ENCODE results near the gene CANT1.

Gene CANT1

GRCh38 chr17:79020631-79021301 is 11.2 kb upstream of the CANT1 start:
- no peak overlapping the region for H3K4me3 ChIP-seq (ENCODE audit: low read depth, low read length)

GRCh38 chr17:79019632-79020584 is 10.3 kb upstream of the CANT1 start:
- H3K9ac ChIP-seq (ENCODE audit: low read length), result no peak overlapping the region
- no peak overlapping the region for H2AK5ac ChIP-seq (ENCODE audit: low read length)
- H4K12ac ChIP-seq (ENCODE audit: low read depth, low read length), result peak overlapping the region; percentile 4
- H2BK12ac ChIP-seq (ENCODE audit: low read length), result peak overlapping the region; percentile 10
- no peak overlapping the region for H3K4me3 ChIP-seq (ENCODE audit: low read depth, low read length)
- peak overlapping the region; percentile 5 for H3K27ac ChIP-seq (ENCODE audit: low read depth, low read length)
- H3K79me2 ChIP-seq (ENCODE audit: control insufficient read depth, insufficient read depth, low read length, poor library complexity), result peaks cover 2% of the 10 kb centered on the region
- peaks cover 26% of the 10 kb centered on the region for H3K79me1 ChIP-seq (ENCODE audit: low read length)
- H3K14ac ChIP-seq (ENCODE audit: low read length), result peak overlapping the region; percentile 52
- H2BK120ac ChIP-seq (ENCODE audit: insufficient read depth, low read length, poor library complexity), result peak overlapping the region; percentile 21
- peaks cover 19 to 20% of the 10 kb centered on the region in 2 experiments for H3K4me1 ChIP-seq (ENCODE audit: control insufficient read depth in 1 of 2, insufficient read depth in 2 of 2, low read length in 2 of 2)
- no CpG with 5 or more reads among the region's 19 CpGs for WGBS (ENCODE audit: extremely low coverage, insufficient coverage, insufficient read length)
- H4K8ac ChIP-seq (ENCODE audit: low read depth, low read length), result peak overlapping the region; percentile 17
- no peak overlapping the region for H3K4ac ChIP-seq (ENCODE audit: low read depth, low read length)
- DNase-seq, result peak; percentile 47 to 67
- no peak overlapping the region for H3K4me2 ChIP-seq (ENCODE audit: low read length)
- H3K9me3 ChIP-seq (ENCODE audit: insufficient read depth, low read depth, low read length), result no peaks in the 10 kb centered on the region
- no peak overlapping the region for H3K23ac ChIP-seq (ENCODE audit: low read length)
- H3K36me3 ChIP-seq (ENCODE audit: control insufficient read depth in 1 of 2, insufficient read depth in 2 of 2, low read length in 2 of 2), result no peaks in the 10 kb centered on the region
- H4K91ac ChIP-seq (ENCODE audit: low read depth, low read length), result peak overlapping the region; percentile 72
- H2AFZ ChIP-seq (ENCODE audit: insufficient read depth, low read length, poor library complexity), result peak overlapping the region; percentile 56
- peak overlapping the region; percentile 14 for H3K18ac ChIP-seq (ENCODE audit: low read length)
- peak overlapping the region; percentile 24 for H2BK5ac ChIP-seq (ENCODE audit: low read depth, low read length, poor library complexity)
- peaks cover 7% of the 10 kb centered on the region for H3K27me3 ChIP-seq (ENCODE audit: insufficient read depth, low read length)

More at GRCh38 chr17:79020631-79021301, 11.2 kb upstream of the CANT1 start:
- peaks cover 13% of the 10 kb centered on the region for H3K27me3 ChIP-seq (ENCODE audit: insufficient read depth, low read length)
- WGBS (ENCODE audit: extremely low coverage, insufficient coverage, insufficient read length), result no CpG with 5 or more reads among the region's 2 CpGs
- peaks cover 2% of the 10 kb centered on the region for H3K79me2 ChIP-seq (ENCODE audit: control insufficient read depth, insufficient read depth, low read length, poor library complexity)
- H3K9ac ChIP-seq (ENCODE audit: low read length), result no peak overlapping the region
- H4K12ac ChIP-seq (ENCODE audit: low read depth, low read length), result no peak overlapping the region
- peak overlapping the region; percentile 22 for H3K27ac ChIP-seq (ENCODE audit: low read depth, low read length)
- H3K14ac ChIP-seq (ENCODE audit: low read length), result no peak overlapping the region
- H2BK12ac ChIP-seq (ENCODE audit: low read length), result no peak overlapping the region
- no peak overlapping the region for H2BK5ac ChIP-seq (ENCODE audit: low read depth, low read length, poor library complexity)
- H3K18ac ChIP-seq (ENCODE audit: low read length), result no peak overlapping the region
- H4K8ac ChIP-seq (ENCODE audit: low read depth, low read length), result no peak overlapping the region
- peaks cover 26% of the 10 kb centered on the region for H3K79me1 ChIP-seq (ENCODE audit: low read length)
- H2AFZ ChIP-seq (ENCODE audit: insufficient read depth, low read length, poor library complexity), result no peak overlapping the region
- H2BK120ac ChIP-seq (ENCODE audit: insufficient read depth, low read length, poor library complexity), result peak overlapping the region; percentile 20
- no peak overlapping the region for H3K4ac ChIP-seq (ENCODE audit: low read depth, low read length)
- H3K23ac ChIP-seq (ENCODE audit: low read length), result no peak overlapping the region
- no peak overlapping the region for H3K4me2 ChIP-seq (ENCODE audit: low read length)
- peak overlapping the region; percentile 65 for H2AK5ac ChIP-seq (ENCODE audit: low read length)
- H4K91ac ChIP-seq (ENCODE audit: low read depth, low read length), result peak overlapping the region; percentile 45
- no peaks in the 10 kb centered on the region for H3K9me3 ChIP-seq (ENCODE audit: insufficient read depth, low read depth, low read length)
- DNase-seq, result peak; percentile 41 to 72
- H3K4me1 ChIP-seq (ENCODE audit: control insufficient read depth in 1 of 2, insufficient read depth in 2 of 2, low read length in 2 of 2), result peaks cover 20 to 21% of the 10 kb centered on the region in 2 experiments
- no peaks in the 10 kb centered on the region for H3K36me3 ChIP-seq (ENCODE audit: control insufficient read depth in 1 of 2, insufficient read depth in 2 of 2, low read length in 2 of 2)

- no peak for DNase-seq
- no peak overlapping the region for H4K12ac ChIP-seq (ENCODE audit: low read depth, low read length)
- H3K79me2 ChIP-seq (ENCODE audit: control insufficient read depth, insufficient read depth, low read length, poor library complexity), result no peaks in the 10 kb centered on the region
- peaks cover 21% of the 10 kb centered on the region for H3K79me1 ChIP-seq (ENCODE audit: low read length)
- H2BK120ac ChIP-seq (ENCODE audit: insufficient read depth, low read length, poor library complexity), result no peak overlapping the region
- H3K4me3 ChIP-seq (ENCODE audit: low read depth, low read length), result no peak overlapping the region
- peaks cover 14 to 16% of the 10 kb centered on the region in 2 experiments for H3K4me1 ChIP-seq (ENCODE audit: control insufficient read depth in 1 of 2, insufficient read depth in 2 of 2, low read length in 2 of 2)
- H2AFZ ChIP-seq (ENCODE audit: insufficient read depth, low read length, poor library complexity), result no peak overlapping the region
- H3K27me3 ChIP-seq (ENCODE audit: insufficient read depth, low read length), result peaks cover 5% of the 10 kb centered on the region
- no peak overlapping the region for H2BK12ac ChIP-seq (ENCODE audit: low read length)
- no peaks in the 10 kb centered on the region for H3K36me3 ChIP-seq (ENCODE audit: control insufficient read depth in 1 of 2, insufficient read depth in 2 of 2, low read length in 2 of 2)
- no peak overlapping the region for H2BK5ac ChIP-seq (ENCODE audit: low read depth, low read length, poor library complexity)
- no peak overlapping the region for H2AK5ac ChIP-seq (ENCODE audit: low read length)
- H3K23ac ChIP-seq (ENCODE audit: low read length), result no peak overlapping the region
- H4K8ac ChIP-seq (ENCODE audit: low read depth, low read length), result no peak overlapping the region
- H3K14ac ChIP-seq (ENCODE audit: low read length), result no peak overlapping the region
- no peak overlapping the region for H3K27ac ChIP-seq (ENCODE audit: low read depth, low read length)
- no CpG with 5 or more reads among the region's 2 CpGs for WGBS (ENCODE audit: extremely low coverage, insufficient coverage, insufficient read length)
- H3K4me2 ChIP-seq (ENCODE audit: low read length), result no peak overlapping the region
- no peak overlapping the region for H3K9ac ChIP-seq (ENCODE audit: low read length)
- H3K4ac ChIP-seq (ENCODE audit: low read depth, low read length), result no peak overlapping the region
- no peak overlapping the region for H4K91ac ChIP-seq (ENCODE audit: low read depth, low read length)
- no peak overlapping the region for H3K18ac ChIP-seq (ENCODE audit: low read length)
- H3K9me3 ChIP-seq (ENCODE audit: insufficient read depth, low read depth, low read length), result no peaks in the 10 kb centered on the region
These were observed 9.7 kb upstream of the CANT1 start for GRCh38 chr17:79019261-79019631.

- no peak overlapping the region for H4K12ac ChIP-seq (ENCODE audit: low read depth, low read length)
- peak overlapping the region; percentile 74 for H2BK5ac ChIP-seq (ENCODE audit: low read depth, low read length, poor library complexity)
- WGBS (ENCODE audit: extremely low coverage, insufficient coverage, insufficient read length), result no CpG with 5 or more reads among the region's 3 CpGs
- no peak overlapping the region for H2AFZ ChIP-seq (ENCODE audit: insufficient read depth, low read length, poor library complexity)
- peak overlapping the region; percentile 90 for H2BK12ac ChIP-seq (ENCODE audit: low read length)
- peak overlapping the region; percentile 28 for H3K4ac ChIP-seq (ENCODE audit: low read depth, low read length)
- no peaks in the 10 kb centered on the region for H3K79me2 ChIP-seq (ENCODE audit: control insufficient read depth, insufficient read depth, low read length, poor library complexity)
- no peak overlapping the region for H3K4me3 ChIP-seq (ENCODE audit: low read depth, low read length)
- H4K91ac ChIP-seq (ENCODE audit: low read depth, low read length), result peak overlapping the region; percentile 73
- peak overlapping the region; percentile 66 for H3K27ac ChIP-seq (ENCODE audit: low read depth, low read length)
- H3K79me1 ChIP-seq (ENCODE audit: low read length), result peaks cover 17% of the 10 kb centered on the region
- no peak overlapping the region for H3K18ac ChIP-seq (ENCODE audit: low read length)
- H3K9me3 ChIP-seq (ENCODE audit: insufficient read depth, low read depth, low read length), result no peaks in the 10 kb centered on the region
- H3K4me1 ChIP-seq (ENCODE audit: control insufficient read depth in 1 of 2, insufficient read depth in 2 of 2, low read length in 2 of 2), result peaks cover 10 to 12% of the 10 kb centered on the region in 2 experiments
- peak overlapping the region; percentile 64 for H3K14ac ChIP-seq (ENCODE audit: low read length)
- no peak overlapping the region for H3K4me2 ChIP-seq (ENCODE audit: low read length)
- peak overlapping the region; percentile 87 for H2AK5ac ChIP-seq (ENCODE audit: low read length)
- H3K23ac ChIP-seq (ENCODE audit: low read length), result no peak overlapping the region
- DNase-seq, result no peak
- H2BK120ac ChIP-seq (ENCODE audit: insufficient read depth, low read length, poor library complexity), result peak overlapping the region; percentile 91
- no peaks in the 10 kb centered on the region for H3K36me3 ChIP-seq (ENCODE audit: control insufficient read depth in 1 of 2, insufficient read depth in 2 of 2, low read length in 2 of 2)
- no peaks in the 10 kb centered on the region for H3K27me3 ChIP-seq (ENCODE audit: insufficient read depth, low read length)
- H4K8ac ChIP-seq (ENCODE audit: low read depth, low read length), result peak overlapping the region; percentile 50
- no peak overlapping the region for H3K9ac ChIP-seq (ENCODE audit: low read length)
These were observed 8.8 kb upstream of the CANT1 start for GRCh38 chr17:79018370-79018695.
